ENCODE measurements around the gene ADAMTS9.
A peak's percentile ranks its signal among the peaks of the same experiment; 100 is the strongest.

ADAMTS9 gene

GRCh38 chr3:64533617-64534317 lies 154.0 kb downstream of the ADAMTS9 start:
- peak; percentile 96 for DNase-seq

- DNase-seq, result peak; percentile 90
These were observed 157.3 kb downstream of the ADAMTS9 start for GRCh38 chr3:64530434-64531049.

- DNase-seq, result no peak
These were observed 164.5 kb downstream of the ADAMTS9 start for GRCh38 chr3:64523324-64523723.

DNA sequence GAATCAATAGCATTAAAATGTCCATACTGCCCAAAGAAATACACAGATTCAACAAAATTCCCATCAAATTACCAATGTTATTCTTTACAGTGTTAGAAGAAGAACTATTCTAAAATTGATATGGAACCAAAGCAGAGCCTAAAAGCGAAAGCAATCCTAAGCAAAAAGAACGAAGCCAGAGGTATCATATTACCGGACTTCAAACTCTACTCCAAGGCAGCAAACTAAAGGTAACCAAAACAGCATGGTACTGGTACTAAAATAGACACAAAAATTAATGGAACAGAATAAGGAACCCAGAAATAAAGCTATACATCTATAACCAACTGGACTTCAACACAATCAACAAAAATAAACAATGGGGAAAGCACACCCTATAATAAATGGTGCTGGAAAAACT lies 167.5 kb downstream of the ADAMTS9 start:
- no peak for DNase-seq

DNA sequence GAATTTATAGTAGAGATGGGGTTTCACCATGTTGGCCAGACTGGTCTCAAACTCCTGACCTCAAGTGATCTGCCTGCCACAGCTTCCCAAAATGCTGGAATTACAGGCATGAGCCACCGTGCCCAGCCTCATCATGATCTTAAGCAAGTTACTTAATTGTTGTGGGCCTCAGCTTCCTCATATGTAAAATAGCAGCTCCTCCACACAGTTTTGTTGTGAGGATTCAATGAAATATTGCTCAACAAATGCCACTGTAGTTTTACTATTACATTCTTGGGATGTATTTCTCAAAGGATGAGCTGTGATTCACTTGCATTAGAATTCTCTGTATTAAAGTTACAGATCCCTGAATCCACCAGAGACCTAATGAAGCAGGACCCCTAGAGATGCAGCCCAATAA lies 168.8 kb downstream of the ADAMTS9 start:
- no peak for DNase-seq

- no peak for DNase-seq
These were observed 169.3 kb downstream of the ADAMTS9 start for GRCh38 chr3:64518496-64518895.

- no peak for DNase-seq
These were observed 172.9 kb downstream of the ADAMTS9 start for GRCh38 chr3:64514889-64515288.

DNA sequence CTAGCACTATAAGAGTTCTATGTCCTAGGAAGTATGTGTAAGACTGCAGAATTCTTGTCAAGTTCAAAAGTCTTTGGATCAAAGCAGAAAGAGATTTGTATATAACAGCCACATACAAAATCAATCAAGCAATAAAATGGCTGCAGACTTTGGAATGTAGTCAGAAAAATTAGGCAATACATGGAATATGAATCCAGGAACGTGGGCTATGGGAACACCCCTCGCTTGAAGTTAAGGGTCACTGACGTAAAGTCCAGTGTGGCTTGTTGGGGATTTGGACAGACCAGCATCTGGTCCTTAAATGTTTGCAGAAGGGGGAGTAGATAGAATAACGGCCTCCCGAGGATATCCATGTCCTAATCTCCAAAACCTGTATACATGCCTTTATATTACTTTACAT lies 178.6 kb downstream of the ADAMTS9 start:
- no peak for DNase-seq

DNA sequence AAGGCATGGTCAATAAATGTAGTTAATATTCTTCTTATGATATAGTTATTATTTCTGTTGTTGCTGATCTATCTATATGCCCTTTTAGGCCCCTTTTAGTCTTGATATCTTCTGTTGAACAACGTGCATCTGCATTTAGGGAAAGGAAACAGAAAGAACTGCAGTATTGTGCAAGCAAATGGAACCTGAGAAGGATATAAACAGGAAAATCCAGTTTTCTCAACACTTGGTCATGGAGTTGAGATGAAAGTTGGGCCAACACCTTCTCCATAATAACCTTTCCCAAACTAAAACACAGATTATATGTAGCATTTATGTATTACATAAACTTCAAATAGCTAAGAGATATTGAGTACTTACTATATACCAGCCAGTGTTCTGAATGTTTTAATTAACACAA lies 179.7 kb downstream of the ADAMTS9 start:
- DNase-seq, result no peak

DNA sequence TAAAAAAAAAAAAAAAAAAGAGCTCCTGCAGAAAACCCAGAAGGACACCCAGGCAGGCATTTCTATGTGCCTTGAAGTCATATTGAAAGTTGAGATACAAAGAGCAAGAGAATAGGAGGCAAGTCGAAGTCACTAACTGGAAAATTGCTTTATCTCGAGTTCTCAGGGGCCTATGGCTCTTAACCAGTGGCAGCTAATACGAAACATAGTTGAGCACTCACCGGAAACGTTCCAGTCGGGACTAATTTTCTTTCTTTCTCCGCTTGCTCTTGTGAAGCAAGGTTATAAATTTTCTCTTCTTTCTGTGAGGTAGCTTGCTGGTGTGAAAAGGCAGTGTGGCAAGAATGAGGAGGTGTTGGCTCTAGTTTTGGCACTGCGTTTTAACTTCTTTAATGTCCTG lies 181.5 kb downstream of the ADAMTS9 start:
- DNase-seq, result no peak

DNA sequence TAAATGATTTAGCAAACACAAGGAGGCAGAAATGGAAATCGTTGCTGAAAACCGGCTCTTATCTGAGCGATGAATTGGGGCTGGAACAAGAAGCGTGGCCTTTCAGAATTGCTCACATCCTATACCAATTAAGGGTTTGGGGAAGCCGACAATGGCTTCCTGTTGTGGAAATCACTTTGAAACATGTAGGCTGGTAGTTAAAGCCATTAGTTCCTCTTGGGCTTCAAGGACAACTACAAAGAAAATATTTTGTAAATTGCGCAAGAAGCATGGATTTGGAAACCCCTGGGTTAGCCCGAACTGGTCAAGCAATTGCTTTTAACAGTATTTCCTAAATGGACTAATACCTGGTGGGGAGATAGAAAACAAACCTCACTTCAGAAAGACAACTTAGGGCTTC lies 182.4 kb downstream of the ADAMTS9 start:
- DNase-seq, result no peak

DNA sequence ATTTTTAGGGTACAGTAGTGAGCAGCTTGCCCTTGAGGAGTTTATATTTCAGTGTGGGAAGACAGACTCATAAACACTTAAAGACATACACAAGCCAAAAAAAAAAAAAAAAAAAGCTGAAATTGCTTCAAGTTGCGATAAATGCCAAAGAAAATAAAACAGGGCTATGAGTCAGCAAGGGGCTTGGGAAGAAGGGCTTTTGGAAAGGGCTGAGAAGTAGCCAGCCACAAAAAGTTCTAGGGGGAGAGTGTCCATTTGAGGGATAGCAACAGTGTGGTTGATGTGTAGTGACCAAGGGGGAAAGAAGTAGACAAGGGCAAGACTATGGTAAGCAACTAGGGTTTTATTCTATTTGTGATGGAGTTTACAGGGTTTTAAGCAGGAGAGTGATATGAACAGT lies 185.5 kb downstream of the ADAMTS9 start:
- DNase-seq, result no peak

GRCh38 chr3:64501298-64501906 lies 186.4 kb downstream of the ADAMTS9 start:
- peak; percentile 28 for DNase-seq

GRCh38 chr3:64496786-64497490 lies 190.9 kb downstream of the ADAMTS9 start:
- no peak for DNase-seq

- DNase-seq, result no peak
These were observed 191.9 kb downstream of the ADAMTS9 start for GRCh38 chr3:64495781-64496334.

- no peak for DNase-seq
These were observed 192.5 kb downstream of the ADAMTS9 start for GRCh38 chr3:64495121-64495780.

DNA sequence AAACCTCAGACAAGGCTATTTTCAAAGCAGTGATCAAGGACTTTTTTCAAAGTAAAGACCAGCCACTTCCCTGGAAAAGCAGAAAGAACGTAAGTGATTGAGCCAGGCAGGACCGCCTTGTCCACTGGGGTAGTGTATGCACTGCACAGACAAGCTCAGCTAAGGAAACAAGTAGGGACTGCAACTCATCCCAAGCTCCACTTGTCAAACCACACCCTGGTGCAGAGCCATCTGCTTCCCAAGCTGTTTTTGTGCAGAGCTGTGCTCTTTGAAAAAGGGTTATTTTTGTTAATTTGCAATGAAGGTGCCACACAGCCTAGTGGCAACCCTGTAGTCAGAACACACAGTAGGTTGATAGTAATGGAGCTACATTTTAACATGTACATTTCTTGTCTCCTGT lies 193.3 kb downstream of the ADAMTS9 start:
- DNase-seq, result no peak

DNA sequence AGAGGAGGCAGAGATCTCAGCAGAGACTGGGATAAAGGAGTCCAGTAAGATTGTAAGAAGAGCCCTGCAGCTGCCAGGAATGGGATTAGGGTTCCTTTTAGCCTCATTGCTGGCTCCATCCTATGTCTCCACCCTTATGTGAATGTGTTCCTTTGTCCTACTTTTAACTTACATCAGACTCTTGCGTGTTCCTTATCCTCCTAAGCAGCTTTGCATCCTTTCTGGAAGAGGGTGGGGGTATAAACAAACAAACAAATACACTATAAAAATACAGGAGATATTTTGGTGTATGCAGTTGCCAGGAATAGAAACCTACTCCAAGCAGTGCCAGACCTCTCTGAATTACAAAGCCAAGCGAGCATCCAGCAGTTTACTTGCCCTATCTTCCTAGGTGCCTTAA lies 194.7 kb downstream of the ADAMTS9 start:
- no peak for DNase-seq

DNA sequence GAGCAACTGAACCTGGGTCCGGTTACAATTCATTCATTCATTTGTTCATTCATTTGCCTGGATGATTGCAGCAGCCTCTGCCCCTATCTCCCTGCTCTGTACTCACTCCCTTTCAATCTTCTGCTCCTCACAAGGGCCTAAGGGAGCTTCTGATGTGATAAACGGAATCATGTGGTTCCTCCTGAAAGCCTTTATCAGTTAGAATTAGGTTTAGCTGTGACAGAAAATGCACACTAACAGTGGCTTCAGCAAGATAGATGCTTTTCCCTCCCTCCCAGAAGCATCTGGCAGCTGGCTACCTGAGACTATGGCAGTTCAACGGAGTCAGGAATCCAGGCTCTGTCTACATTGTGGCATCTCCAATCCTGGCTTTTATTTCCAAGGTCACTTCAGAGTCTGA lies 196.0 kb downstream of the ADAMTS9 start:
- no peak for DNase-seq

DNA sequence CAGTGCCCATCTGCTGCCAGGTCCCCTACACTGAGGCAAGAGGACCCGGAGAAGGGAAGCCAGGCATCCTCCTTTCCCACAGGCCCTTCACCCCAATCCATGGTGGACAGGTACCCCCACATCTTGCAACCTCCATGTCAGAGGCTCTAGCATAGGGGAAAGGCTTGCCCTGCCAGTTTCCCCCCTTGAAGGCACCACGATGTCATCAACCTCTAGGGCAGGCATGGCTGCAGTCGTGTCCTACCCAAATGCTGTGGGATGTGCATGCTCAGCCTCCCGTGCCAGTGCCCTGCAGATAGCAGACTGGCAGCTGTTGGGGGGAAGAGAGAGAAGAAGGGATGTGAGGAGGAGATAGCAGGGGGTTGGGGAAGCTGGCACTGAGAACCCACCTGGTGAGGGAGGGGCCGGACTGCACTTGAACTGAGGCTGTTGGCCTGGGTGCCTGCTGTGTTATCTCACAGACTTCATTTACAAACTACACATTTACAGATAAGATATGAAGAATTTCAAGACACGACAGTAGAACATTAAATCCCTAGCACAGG lies 197.5 kb downstream of the ADAMTS9 start:
- DNase-seq, result no peak

- DNase-seq, result peak; percentile 93
These were observed 198.3 kb downstream of the ADAMTS9 start for GRCh38 chr3:64489361-64490044.

DNA sequence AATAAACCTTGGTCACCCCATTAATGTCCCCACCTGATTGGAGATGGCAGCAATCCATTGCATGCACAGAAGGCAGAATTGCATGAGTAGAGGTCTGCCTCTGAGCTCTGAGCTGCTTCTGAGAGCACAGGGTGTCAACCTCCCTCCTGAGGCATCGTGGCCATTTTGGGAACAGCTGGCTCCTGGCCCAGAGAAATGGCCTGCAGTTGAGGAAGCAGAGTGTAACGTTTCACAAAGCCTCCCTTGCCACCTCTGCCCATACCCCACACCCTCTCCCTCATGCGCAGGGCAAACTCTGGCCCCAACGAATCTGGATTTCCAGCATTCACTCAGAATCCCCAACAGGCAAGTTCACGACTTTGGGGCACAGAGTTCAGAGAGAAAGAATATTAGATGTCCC lies 198.9 kb downstream of the ADAMTS9 start:
- no peak for DNase-seq
